Tibial nerve (tissue), 4 donors: ENCODE data around the gene MCHR2.

ENCODE experiments used
- CTCF ChIP-seq, 5 experiments: fragments of 200-600 bp in 3 of 5; fragments of 450-650 bp in 2 of 5; sonication (generic) in 3 of 5; IDR thresholded peaks; one replicate each; pipeline ENCODE4 v1.5.1; 2016 to 2019; ENCODE audit warnings: antibody characterized with exemption in 5 of 5, mild to moderate bottlenecking in 3 of 5, moderate library complexity in 2 of 5
- EP300 ChIP-seq, 2 donors: sonication (generic); formaldehyde crosslinking; IDR thresholded peaks; one replicate each; pipeline ENCODE4 v1.6.1; 2017; ENCODE audit warnings: antibody characterized with exemption in 2 of 2, mild to moderate bottlenecking in 1 of 2
- POLR2A ChIP-seq, 2 donors: fragments of 450-650 bp; IDR thresholded peaks; one replicate each; pipeline ENCODE4 v1.6.1; 2017; ENCODE audit warnings: antibody characterized with exemption in 2 of 2, mild to moderate bottlenecking in 2 of 2, moderate library complexity in 2 of 2

GRCh38 chr6:99887066-99887465 lies 107.0 kb downstream of the MCHR2 start:
- TF ChIP-seq CTCF (IDR thresholded peaks at IDR 0.05): no peak
- no peak for TF ChIP-seq POLR2A (IDR thresholded peaks at IDR 0.05)
- no peak for TF ChIP-seq EP300 (IDR thresholded peaks at IDR 0.05)
